ENCODE measurements around the gene PHF5A.

Gene PHF5A

GRCh38 chr22:41411021-41411851 is 57.3 kb downstream of the PHF5A start:
- DNase-seq = no peak

GRCh38 chr22:41410311-41410751 is 58.2 kb downstream of the PHF5A start:
- DNase-seq = no peak

Measured in right hindlimb (tissue), 1 donor.